ENCODE measurements around the gene DNAJB4.

Gene DNAJB4

GRCh38 chr1:78004719-78005447, at the start of gene DNAJB4:
Gene DNAJB4 (plus strand): TSS chr1:78004939. CDS start chr1:78005111, 172 bp downstream.
- Histone ChIP-seq H3K36me3 (ENCODE audit: low read depth) (peaks cover 3% of the 10 kb centered on the region; the same call in 1 of the 2 replicates), H3K4me3 (ENCODE audit: severe bottlenecking) (peak within 1 kb of the TSS; percentile 44), H3K4me1 (ENCODE audit: insufficient read depth, poor library complexity, severe bottlenecking) (peaks cover 38% of the 10 kb centered on the region), H3K27ac (ENCODE audit: poor library complexity, severe bottlenecking) (peak within 1 kb of the TSS; percentile 80), H3K27me3 (ENCODE audit: insufficient read depth, poor library complexity, severe bottlenecking) (no peaks in the 10 kb centered on the region), H3K9me3 (ENCODE audit: severe bottlenecking) (no peaks in the 10 kb centered on the region)
- DNase-seq (ENCODE audit: low spot score) (peak; percentile 72), ATAC-seq (ENCODE audit: low read depth) (peak; percentile 97)
- no peak for TF ChIP-seq CTCF (IDR thresholded peaks at IDR 0.05; ENCODE audit: poor library complexity, severe bottlenecking)

- Histone ChIP-seq H3K4me1 (ENCODE audit: insufficient read depth, poor library complexity, severe bottlenecking) (no peaks in the 10 kb centered on the region), H3K36me3 (ENCODE audit: low read depth) (peaks cover 100% of the 10 kb centered on the region), H3K9me3 (ENCODE audit: severe bottlenecking) (no peaks in the 10 kb centered on the region), H3K27ac (ENCODE audit: poor library complexity, severe bottlenecking) (no peak overlapping the region), H3K27me3 (ENCODE audit: insufficient read depth, poor library complexity, severe bottlenecking) (no peaks in the 10 kb centered on the region), H3K4me3 (ENCODE audit: severe bottlenecking) (no peak overlapping the region)
- no peak for ATAC-seq (ENCODE audit: low read depth)
- DNase-seq (ENCODE audit: low spot score), result no peak
- no peak for TF ChIP-seq CTCF (IDR thresholded peaks at IDR 0.05; ENCODE audit: poor library complexity, severe bottlenecking)
These were observed 49.0 kb upstream of the DNAJB4 start for GRCh38 chr1:77955709-77956108.

- H3K36me3 ChIP-seq (ENCODE audit: low read depth), result peaks cover 100% of the 10 kb centered on the region
- TF ChIP-seq CTCF (IDR thresholded peaks at IDR 0.05; ENCODE audit: poor library complexity, severe bottlenecking), result no peak
- H3K27me3 ChIP-seq (ENCODE audit: insufficient read depth, poor library complexity, severe bottlenecking), result no peaks in the 10 kb centered on the region
- ATAC-seq (ENCODE audit: low read depth) (no peak), DNase-seq (ENCODE audit: low spot score) (no peak)
- H3K4me3 ChIP-seq (ENCODE audit: severe bottlenecking), result no peak overlapping the region
- no peak overlapping the region for H3K27ac ChIP-seq (ENCODE audit: poor library complexity, severe bottlenecking)
- H3K4me1 ChIP-seq (ENCODE audit: insufficient read depth, poor library complexity, severe bottlenecking), result no peaks in the 10 kb centered on the region
- no peaks in the 10 kb centered on the region for H3K9me3 ChIP-seq (ENCODE audit: severe bottlenecking)
These were observed 48.3 kb upstream of the DNAJB4 start for GRCh38 chr1:77956464-77956863.

GRCh38 chr1:77958391-77958790, 46.3 kb upstream of the DNAJB4 start:
- no peak for ATAC-seq (ENCODE audit: low read depth)

More at GRCh38 chr1:77958391-77958790, 46.3 kb upstream of the DNAJB4 start:
- peaks cover 100% of the 10 kb centered on the region for H3K36me3 ChIP-seq (ENCODE audit: low read depth)
- TF ChIP-seq CTCF (IDR thresholded peaks at IDR 0.05; ENCODE audit: poor library complexity, severe bottlenecking), result no peak
- no peak for DNase-seq (ENCODE audit: low spot score)
- H3K4me3 ChIP-seq (ENCODE audit: severe bottlenecking), result no peak overlapping the region
- H3K27me3 ChIP-seq (ENCODE audit: insufficient read depth, poor library complexity, severe bottlenecking), result no peaks in the 10 kb centered on the region
- H3K9me3 ChIP-seq (ENCODE audit: severe bottlenecking), result no peaks in the 10 kb centered on the region
- no peaks in the 10 kb centered on the region for H3K4me1 ChIP-seq (ENCODE audit: insufficient read depth, poor library complexity, severe bottlenecking)
- no peak overlapping the region for H3K27ac ChIP-seq (ENCODE audit: poor library complexity, severe bottlenecking)
